WTC11 (cell line): ENCODE measurements around the gene FAM50B. TPM values are rescaled to one million over a fixed set of nuclear protein-coding genes. Genes with fewer than 3 reads are reported as not detected.

Experiments used
- ATAC-seq: fragments of 200-7000 bp; cut with Tn5 transposase; 2 replicates; pipeline ENCODE4 v1.10.0; 2021; ENCODE audit warnings: mild to moderate bottlenecking, moderate library complexity
- CTCF ChIA-PET: fragments of 300-600 bp; sonication (Branson Sonifier 250); formaldehyde crosslinking; loops from one replicate; lab custom pipeline; 2021; ENCODE audit warnings: antibody characterized with exemption; lab: Charles Lee
- POLR2A ChIA-PET: fragments of 350-600 bp; sonication (Branson Sonifier 250); formaldehyde crosslinking; loops from one replicate; lab custom pipeline; 2021; ENCODE audit warnings: antibody characterized with exemption; lab: Charles Lee
- DNase-seq: peaks from one replicate; pipeline ENCODE4 v3.0.0; 2021; ENCODE audit warnings: low spot score
- H3K27ac Mint-ChIP-seq: 2 replicates; pipeline ENCODE4 v1.8.0; 2021; ENCODE audit warnings: mixed read lengths
- H3K27me3 Mint-ChIP-seq: 2 replicates; pipeline ENCODE4 v1.8.0; 2021; ENCODE audit warnings: low read depth, mild to moderate bottlenecking, moderate library complexity, mixed read lengths
- H3K36me3 Mint-ChIP-seq: 2 replicates; pipeline ENCODE4 v1.8.0; 2021; ENCODE audit warnings: mixed read lengths
- H3K4me1 Mint-ChIP-seq: 2 replicates; pipeline ENCODE4 v1.8.0; 2022; ENCODE audit warnings: mixed read lengths
- H3K4me3 Mint-ChIP-seq: 2 replicates; pipeline ENCODE4 v1.8.0; 2021; ENCODE audit warnings: mild to moderate bottlenecking, moderate library complexity, mixed read lengths
- H3K9me3 Mint-ChIP-seq: 2 replicates; pipeline ENCODE4 v1.8.0; 2021; ENCODE audit warnings: mixed read lengths
- ATF3 ChIP-seq: sonication (generic); formaldehyde crosslinking; conservative IDR thresholded peaks from 2 replicates; pipeline ENCODE4 v1.8.1; 2022; ENCODE audit warnings: mild to moderate bottlenecking, missing genetic modification reagents
- CTCF ChIP-seq: fragments of 200-600 bp; IDR thresholded peaks from 2 replicates; pipeline ENCODE4 v1.8.0; 2022; ENCODE audit warnings: antibody characterized with exemption
- FOXJ3 ChIP-seq: sonication (generic); formaldehyde crosslinking; IDR thresholded peaks from 2 replicates; pipeline ENCODE4 v1.9.0; 2021; ENCODE audit warnings: missing genetic modification reagents, mild to moderate bottlenecking, borderline replicate concordance
- GABPB1 ChIP-seq: sonication (generic); formaldehyde crosslinking; IDR thresholded peaks from 2 replicates; pipeline ENCODE4 v1.8.1; 2023; ENCODE audit warnings: mild to moderate bottlenecking, missing genetic modification reagents
- HMGXB4 ChIP-seq: sonication (generic); formaldehyde crosslinking; IDR thresholded peaks from 2 replicates; pipeline ENCODE4 v1.8.1; 2023; ENCODE audit warnings: mild to moderate bottlenecking, moderate library complexity, missing genetic modification reagents
- IRF2 ChIP-seq: sonication (generic); formaldehyde crosslinking; IDR thresholded peaks from 2 replicates; pipeline ENCODE4 v1.8.0; 2022; ENCODE audit warnings: low read depth, missing genetic modification reagents, borderline replicate concordance
- NFYB ChIP-seq: sonication (generic); formaldehyde crosslinking; conservative IDR thresholded peaks from 2 replicates; pipeline ENCODE4 v1.8.0; 2022; ENCODE audit warnings: low read depth, missing genetic modification reagents
- NR1H2 ChIP-seq: sonication (generic); formaldehyde crosslinking; IDR thresholded peaks from 2 replicates; pipeline ENCODE4 v1.9.0; 2021; ENCODE audit warnings: mild to moderate bottlenecking, moderate library complexity, missing genetic modification reagents
- NR2C2 ChIP-seq: sonication (generic); formaldehyde crosslinking; IDR thresholded peaks from 2 replicates; pipeline ENCODE4 v1.8.0; 2022; ENCODE audit warnings: mild to moderate bottlenecking, missing genetic modification reagents
- OVOL2 ChIP-seq: fragments of 250-450 bp; sonication (Bioruptor Pico); IDR thresholded peaks from 2 replicates; pipeline ENCODE4 v1.9.0; 2021; ENCODE audit warnings: mild to moderate bottlenecking, borderline replicate concordance
- SP1 ChIP-seq: sonication (generic); formaldehyde crosslinking; conservative IDR thresholded peaks from 2 replicates; pipeline ENCODE4 v1.8.1; 2022; ENCODE audit warnings: missing genetic modification reagents
- ZBTB21 ChIP-seq: sonication (generic); formaldehyde crosslinking; IDR thresholded peaks from 2 replicates; pipeline ENCODE4 v1.8.1; 2023; ENCODE audit warnings: mild to moderate bottlenecking, missing genetic modification reagents, borderline replicate concordance
- ZNF138 ChIP-seq: sonication (generic); formaldehyde crosslinking; conservative IDR thresholded peaks from 2 replicates; pipeline ENCODE4 v1.8.1; 2022; ENCODE audit warnings: mild to moderate bottlenecking, moderate library complexity, missing genetic modification reagents
- ZNF281 ChIP-seq: sonication (generic); formaldehyde crosslinking; IDR thresholded peaks from 2 replicates; pipeline ENCODE4 v1.8.0; 2023; ENCODE audit warnings: mild to moderate bottlenecking, missing genetic modification reagents
- ZNF416 ChIP-seq: fragments of 250-450 bp; sonication (Bioruptor Pico); IDR thresholded peaks from 2 replicates; pipeline ENCODE4 v1.9.0; 2021; ENCODE audit warnings: mild to moderate bottlenecking, inconsistent platforms
- total RNA-seq: library from RNA; stranded (reverse); gene quantifications from 3 replicates; pipeline ENCODE4 v1.2.3, GENCODE V29; 2021

FAM50B gene
- total RNA-seq, 1 experiment from 2014 or later, result 2.1 TPM

GRCh38 chr6:3805448-3806123 is 43.6 kb upstream of the FAM50B start:
- TF ChIP-seq ZNF416 (no peak), NFYB (CRISPR knock-in tag) (no peak), OVOL2 (CRISPR knock-in tag) (no peak), HMGXB4 (CRISPR knock-in tag) (no peak), ZNF281 (CRISPR knock-in tag) (no peak), SP1 (CRISPR knock-in tag) (no peak), NR1H2 (CRISPR knock-in tag) (no peak)
- POLR2A ChIA-PET, result no interaction called here

GRCh38 chr6:3806169-3806922 is 42.8 kb upstream of the FAM50B start:
- Mint-ChIP-seq H3K36me3 (no peaks in the 10 kb centered on the region), H3K27me3 (no peaks in the 10 kb centered on the region), H3K4me3 (no peak overlapping the region), H3K27ac (no peak overlapping the region), H3K9me3 (no peaks in the 10 kb centered on the region), H3K4me1 (peaks cover 2% of the 10 kb centered on the region)
- CTCF ChIA-PET, result interaction anchor here (1.3 kb wide), 1 partner anchor 42 kb away, joined by 3 read pairs; no protein-coding TSS in a partner anchor
- TF ChIP-seq GABPB1, result peak; percentile 62
- TF ChIP-seq NR1H2 (CRISPR knock-in tag), result no peak
- ATAC-seq (no peak), DNase-seq (no peak)
- POLR2A ChIA-PET, result no interaction called here

More at GRCh38 chr6:3805448-3806123, 43.6 kb upstream of the FAM50B start:
- Mint-ChIP-seq H3K4me3 (no peak overlapping the region), H3K4me1 (peaks cover 7% of the 10 kb centered on the region), H3K27me3 (no peaks in the 10 kb centered on the region; the same call in 1 of the 2 replicates), H3K27ac (no peak overlapping the region), H3K9me3 (no peaks in the 10 kb centered on the region), H3K36me3 (no peaks in the 10 kb centered on the region)
- ATAC-seq, result no peak
- CTCF ChIA-PET, result interaction anchor here (0.8 to 1.3 kb wide), 2 partner anchors 43 to 128 kb away, joined by 3 to 4 read pairs; no protein-coding TSS in a partner anchor
- DNase-seq, result no peak

GRCh38 chr6:3808199-3808598 is 41.0 kb upstream of the FAM50B start:
- TF ChIP-seq HMGXB4 (CRISPR knock-in tag) (no peak), ZNF138 (CRISPR knock-in tag) (no peak), NR2C2 (CRISPR knock-in tag) (no peak), ZBTB21 (CRISPR knock-in tag) (no peak), FOXJ3 (CRISPR knock-in tag) (no peak), ATF3 (CRISPR knock-in tag) (no peak), IRF2 (no peak), CTCF (no peak)
- CTCF ChIA-PET, result interaction anchor here (1.8 kb wide), 1 partner anchor 41 kb away, joined by 9 read pairs; the partner anchor contains the start of gene FAM50B
- H3K9me3 Mint-ChIP-seq, result no peaks in the 10 kb centered on the region
- H3K4me1 Mint-ChIP-seq, result peaks cover 1% of the 10 kb centered on the region
- no peaks in the 10 kb centered on the region for H3K27me3 Mint-ChIP-seq
- no peak for ATAC-seq
- H3K27ac Mint-ChIP-seq, result no peak overlapping the region
- no peak overlapping the region for H3K4me3 Mint-ChIP-seq
- no peak for DNase-seq
- no peaks in the 10 kb centered on the region for H3K36me3 Mint-ChIP-seq
- POLR2A ChIA-PET, result no interaction called here
